Tibial nerve (tissue), 3 donors: ENCODE measurements around the gene DLGAP4.

Experiments
- POLR2A ChIP-seq, 2 donors: fragments of 450-650 bp; IDR thresholded peaks; one replicate each; pipeline ENCODE4 v1.6.1; 2017; ENCODE audit warnings: antibody characterized with exemption in 2 of 2, mild to moderate bottlenecking in 2 of 2, moderate library complexity in 2 of 2
- TF ChIP-seq, protein P1 (sequence below), 5 experiments: fragments of 200-600 bp in 3 of 5; fragments of 450-650 bp in 2 of 5; sonication (generic) in 3 of 5; IDR thresholded peaks; one replicate each; pipeline ENCODE4 v1.5.1; 2016 to 2019; ENCODE audit warnings: antibody characterized with exemption in 5 of 5, mild to moderate bottlenecking in 3 of 5, moderate library complexity in 2 of 5

- TF ChIP-seq POLR2A (IDR thresholded peaks at IDR 0.05), result no peak
- TF ChIP-seq, protein P1, sequence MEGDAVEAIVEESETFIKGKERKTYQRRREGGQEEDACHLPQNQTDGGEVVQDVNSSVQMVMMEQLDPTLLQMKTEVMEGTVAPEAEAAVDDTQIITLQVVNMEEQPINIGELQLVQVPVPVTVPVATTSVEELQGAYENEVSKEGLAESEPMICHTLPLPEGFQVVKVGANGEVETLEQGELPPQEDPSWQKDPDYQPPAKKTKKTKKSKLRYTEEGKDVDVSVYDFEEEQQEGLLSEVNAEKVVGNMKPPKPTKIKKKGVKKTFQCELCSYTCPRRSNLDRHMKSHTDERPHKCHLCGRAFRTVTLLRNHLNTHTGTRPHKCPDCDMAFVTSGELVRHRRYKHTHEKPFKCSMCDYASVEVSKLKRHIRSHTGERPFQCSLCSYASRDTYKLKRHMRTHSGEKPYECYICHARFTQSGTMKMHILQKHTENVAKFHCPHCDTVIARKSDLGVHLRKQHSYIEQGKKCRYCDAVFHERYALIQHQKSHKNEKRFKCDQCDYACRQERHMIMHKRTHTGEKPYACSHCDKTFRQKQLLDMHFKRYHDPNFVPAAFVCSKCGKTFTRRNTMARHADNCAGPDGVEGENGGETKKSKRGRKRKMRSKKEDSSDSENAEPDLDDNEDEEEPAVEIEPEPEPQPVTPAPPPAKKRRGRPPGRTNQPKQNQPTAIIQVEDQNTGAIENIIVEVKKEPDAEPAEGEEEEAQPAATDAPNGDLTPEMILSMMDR (IDR thresholded peaks at IDR 0.05), result no peak
Measured at GRCh38 chr20:36343641-36344040, 37.5 kb downstream of the DLGAP4 start.
